ENCODE measurements around the gene USP24.
"Not testable (repeated sequence)": the region's sequence is repeated elsewhere in the genome, so short reads cannot be mapped to it uniquely, and the experiment has no call there.

USP24 gene

GRCh38 chr1:55134152-55134808 is 80.9 kb downstream of the USP24 start:
- DNase-seq: no peak
- intact Hi-C loops (cut with DNase I): no loop called here

- no peak for DNase-seq
- intact Hi-C loops (cut with DNase I): no loop called here
Measured at GRCh38 chr1:55131801-55132200, 83.4 kb downstream of the USP24 start.

DNA sequence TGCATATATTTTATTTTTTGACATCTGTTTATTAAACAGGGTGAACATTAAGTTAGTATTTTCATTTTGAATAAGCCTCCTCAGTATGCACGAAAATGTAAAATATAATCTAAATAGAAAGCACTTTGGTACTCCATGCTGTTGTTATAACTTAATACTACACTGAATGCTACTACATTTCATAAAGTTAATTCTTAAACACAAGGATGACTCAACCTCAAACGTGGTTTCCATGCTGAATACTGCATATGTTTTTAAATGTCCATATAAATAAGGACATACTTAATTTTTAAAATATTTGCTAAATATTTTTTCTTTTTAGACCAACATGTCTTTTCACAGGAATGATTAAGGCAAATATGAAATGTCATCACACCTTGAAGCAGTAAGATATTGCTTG is 83.9 kb downstream of the USP24 start:
- intact Hi-C loops (cut with DNase I): no loop called here
- DNase-seq: no peak

DNA sequence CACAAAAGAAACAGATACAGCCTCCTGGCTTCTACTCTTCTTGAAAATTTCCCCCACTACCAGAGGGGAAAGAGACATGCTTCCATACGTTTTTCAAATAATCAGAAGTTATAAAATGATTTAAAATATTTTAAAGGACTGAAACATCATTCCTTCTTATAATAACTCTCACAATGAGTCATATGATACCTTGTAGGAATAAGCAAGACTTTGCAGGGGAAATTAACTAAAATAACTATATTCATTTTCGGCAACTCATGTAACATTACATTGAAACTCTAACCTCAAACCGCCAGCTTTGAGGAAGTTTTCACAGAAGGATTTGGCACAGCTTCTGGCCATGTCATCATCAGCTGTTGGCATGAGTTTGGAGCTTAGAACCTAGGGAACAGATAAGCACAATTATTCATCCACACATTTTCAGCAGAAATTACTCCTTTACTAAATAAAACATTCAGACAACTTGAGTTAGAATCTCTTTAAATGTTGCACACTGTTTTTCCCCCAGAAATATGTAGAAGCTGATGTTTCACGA is 85.9 kb downstream of the USP24 start:
- no peak for DNase-seq
- intact Hi-C loops (cut with DNase I): no loop called here

DNA sequence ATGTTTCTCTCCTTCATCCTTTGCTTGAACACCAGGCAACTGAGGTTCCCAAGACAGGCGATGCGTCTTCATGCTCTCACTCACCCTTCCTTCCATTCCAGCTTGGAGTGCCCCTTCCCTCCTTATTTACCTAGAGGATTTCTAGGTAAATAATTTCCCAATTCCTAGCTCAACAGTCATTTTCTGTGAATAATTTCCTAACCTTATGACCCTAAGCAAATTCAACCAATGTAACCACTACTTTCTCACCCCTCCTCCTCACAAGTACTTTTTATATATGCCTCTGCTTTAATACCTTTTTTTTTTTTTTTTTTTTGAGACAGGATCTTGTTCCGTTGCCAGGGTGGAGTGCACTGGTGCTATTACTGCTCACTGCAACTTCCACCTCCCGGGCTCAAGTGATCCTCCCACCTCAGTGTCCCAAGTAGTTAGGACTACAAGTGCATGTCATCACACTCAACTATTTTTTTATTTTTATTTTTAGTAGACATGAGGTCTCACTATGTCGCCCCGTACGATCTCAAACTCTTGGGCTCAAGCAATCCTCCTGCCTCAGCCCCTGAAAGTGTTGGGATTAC is 86.7 kb downstream of the USP24 start:
- intact Hi-C loops (cut with DNase I): no loop called here
- DNase-seq: no peak

DNA sequence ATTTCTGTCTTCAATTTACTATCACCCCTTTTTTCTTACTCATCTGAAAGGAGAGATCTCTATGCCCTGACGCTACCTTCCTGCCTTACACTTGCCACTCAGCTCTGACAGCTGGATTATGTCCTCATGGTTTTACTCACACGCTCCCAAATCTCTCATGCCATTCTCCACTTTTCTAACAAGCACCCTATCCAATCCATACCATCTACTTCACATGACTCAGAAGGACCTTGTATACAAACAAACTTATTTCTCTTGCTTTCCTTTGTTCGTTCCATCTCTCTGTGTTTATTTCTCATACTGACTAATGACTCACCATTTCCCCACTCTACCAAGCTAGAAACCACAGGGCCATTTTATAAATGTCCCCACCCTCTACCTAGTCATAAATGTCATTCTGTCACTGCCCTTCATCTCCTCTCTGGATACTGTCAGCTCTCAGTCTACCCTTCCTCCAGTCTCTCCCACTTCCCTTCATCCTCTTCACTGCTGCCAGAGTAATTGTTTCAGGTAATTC is 87.3 kb downstream of the USP24 start:
- DNase-seq: no peak
- intact Hi-C loops (cut with DNase I): no loop called here

DNA sequence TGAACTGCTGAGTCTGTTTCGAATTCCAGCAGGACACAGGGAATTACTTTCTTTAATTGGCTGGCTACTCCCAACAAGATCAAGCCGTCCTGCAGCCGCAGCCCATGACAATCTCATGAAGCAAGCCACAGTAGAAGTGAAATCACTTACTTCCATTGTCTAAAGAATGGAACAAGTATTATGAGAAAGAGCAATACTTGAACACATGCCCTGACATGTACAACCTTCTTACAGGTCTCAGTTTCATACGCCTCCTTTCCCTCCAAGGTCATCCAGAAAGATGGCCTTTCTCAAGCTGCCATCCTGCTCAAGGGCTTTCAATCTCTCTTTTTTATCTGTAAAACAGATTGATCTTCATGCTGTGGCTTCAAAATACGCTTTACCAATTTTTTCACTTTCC is 90.7 kb downstream of the USP24 start:
- intact Hi-C loops (cut with DNase I): no loop called here
- DNase-seq: no peak

DNA sequence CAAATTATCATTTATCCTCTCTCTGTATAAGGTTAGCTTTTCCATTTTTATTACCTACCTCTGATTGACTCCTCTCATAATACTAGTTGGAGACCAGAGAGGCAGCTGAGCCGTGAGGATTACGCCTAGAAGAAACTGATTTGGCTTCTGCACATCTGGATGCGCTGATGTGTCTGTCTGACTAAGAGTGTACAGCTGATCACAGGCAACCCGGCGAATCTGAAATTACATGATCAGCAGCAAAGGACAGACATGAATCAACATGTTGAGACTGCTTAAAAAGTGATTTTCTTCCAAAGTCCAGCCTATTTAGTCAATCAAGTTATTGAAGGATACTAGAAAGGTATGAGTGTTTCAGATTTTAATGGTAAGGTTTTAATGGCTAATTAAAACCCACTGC is 94.6 kb downstream of the USP24 start:
- DNase-seq: no peak
- intact Hi-C loops (cut with DNase I): no loop called here

- intact Hi-C loops (cut with DNase I): no loop called here
- no peak for DNase-seq
Measured at GRCh38 chr1:55118651-55119329, 96.4 kb downstream of the USP24 start.

GRCh38 chr1:55117941-55118340 is 97.2 kb downstream of the USP24 start:
- no peak for DNase-seq
- intact Hi-C loops (cut with DNase I): no loop called here

DNA sequence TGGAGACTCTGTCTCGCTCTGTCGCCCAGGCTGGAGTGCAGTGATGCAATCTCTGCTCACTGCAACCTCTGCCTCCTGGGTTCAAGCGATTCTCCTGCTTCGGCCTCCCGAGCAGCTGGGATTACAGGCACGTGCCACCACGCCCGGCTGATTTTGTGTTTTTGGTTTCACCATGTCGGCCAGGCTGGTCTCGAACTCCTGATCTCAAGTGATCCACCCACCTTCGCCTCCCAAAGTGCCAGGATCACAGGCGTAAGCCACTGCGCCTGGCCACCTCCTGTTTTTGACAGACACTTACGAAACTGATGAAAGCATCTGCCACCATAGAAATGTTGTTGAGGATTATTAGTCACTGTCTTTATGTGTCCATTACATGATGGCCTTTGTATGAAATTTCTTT is 106.2 kb downstream of the USP24 start:
- intact Hi-C loops (cut with DNase I): not testable (repeated sequence)
- DNase-seq: peak in 1 of 10 donors; percentile 68

GRCh38 chr1:55107101-55107500 is 108.1 kb downstream of the USP24 start:
- intact Hi-C loops (cut with DNase I): no loop called here
- no peak for DNase-seq

DNA sequence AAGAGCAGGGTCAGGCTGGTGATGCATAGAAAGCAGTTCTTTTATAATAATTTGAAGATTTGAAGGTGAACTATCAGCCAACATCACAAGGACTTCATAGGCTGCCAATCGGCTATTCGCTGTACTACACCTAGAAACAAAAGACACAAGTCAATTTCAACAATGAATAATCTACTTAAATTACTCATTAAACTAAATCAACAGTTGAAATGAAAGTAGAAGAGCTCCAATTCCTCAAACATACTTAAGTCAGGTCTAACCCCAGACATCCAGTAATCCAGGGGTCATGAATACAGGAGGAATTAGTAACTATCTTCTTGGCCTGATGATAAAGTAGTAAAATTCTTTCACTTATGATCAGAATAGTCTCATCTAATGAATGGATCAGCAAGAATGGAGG is 111.3 kb downstream of the USP24 start:
- no peak for DNase-seq
- intact Hi-C loops (cut with DNase I): no loop called here

- DNase-seq: no peak
- intact Hi-C loops (cut with DNase I): no loop called here
Measured at GRCh38 chr1:55095095-55095494, 120.1 kb downstream of the USP24 start.

GRCh38 chr1:55092475-55092874 is 122.7 kb downstream of the USP24 start:
- intact Hi-C loops (cut with DNase I): no loop called here
- DNase-seq: no peak

GRCh38 chr1:55089683-55090082 is 125.5 kb downstream of the USP24 start:
- intact Hi-C loops (cut with DNase I): no loop called here
- no peak for DNase-seq

GRCh38 chr1:55088413-55088812 is 126.8 kb downstream of the USP24 start:
- intact Hi-C loops (cut with DNase I): no loop called here
- DNase-seq: no peak

DNA sequence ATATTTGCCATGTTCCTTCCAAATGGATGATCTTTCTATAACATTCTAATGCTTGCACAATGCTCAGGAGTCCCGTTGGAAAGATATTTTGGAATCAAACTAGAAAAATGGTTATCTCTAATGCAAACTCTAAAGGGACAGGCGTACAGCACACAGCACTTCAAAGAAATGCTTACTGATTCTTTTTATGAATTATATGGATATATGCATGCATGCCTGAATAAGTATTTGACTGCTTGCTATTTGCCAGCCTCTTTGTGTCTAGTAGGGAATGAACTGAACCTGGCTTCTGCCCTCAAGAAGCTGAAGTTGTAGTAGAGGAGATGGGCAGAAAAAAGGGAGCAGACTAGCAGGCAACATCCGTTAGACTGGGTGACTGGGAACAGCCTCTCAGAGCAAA is 127.7 kb downstream of the USP24 start:
- no peak for DNase-seq
- intact Hi-C loops (cut with DNase I): no loop called here

DNA sequence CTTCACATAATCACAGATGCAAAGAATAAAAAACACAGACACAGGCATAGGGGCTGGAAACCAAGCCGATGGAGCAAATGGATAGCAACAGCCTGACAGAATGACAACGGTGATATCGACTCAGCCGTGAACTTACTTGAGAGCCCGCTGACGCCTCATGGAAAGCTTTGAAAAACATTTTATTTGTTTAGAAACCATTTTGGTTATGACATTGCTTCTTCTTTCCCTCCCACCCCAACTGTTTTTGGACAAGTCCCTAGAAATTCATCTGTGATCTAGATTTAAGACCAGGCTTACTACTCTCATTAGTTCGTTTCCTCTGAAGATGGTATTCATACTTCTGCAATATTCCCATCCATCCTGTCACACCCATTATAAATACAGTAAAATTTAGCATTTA is 130.9 kb downstream of the USP24 start:
- intact Hi-C loops (cut with DNase I): no loop called here

GRCh38 chr1:55081905-55082296 is 133.3 kb downstream of the USP24 start:
- DNase-seq: no peak
- intact Hi-C loops (cut with DNase I): no loop called here

More for the DNA sequence above, 130.9 kb downstream of the USP24 start:
- no peak for DNase-seq

DNA sequence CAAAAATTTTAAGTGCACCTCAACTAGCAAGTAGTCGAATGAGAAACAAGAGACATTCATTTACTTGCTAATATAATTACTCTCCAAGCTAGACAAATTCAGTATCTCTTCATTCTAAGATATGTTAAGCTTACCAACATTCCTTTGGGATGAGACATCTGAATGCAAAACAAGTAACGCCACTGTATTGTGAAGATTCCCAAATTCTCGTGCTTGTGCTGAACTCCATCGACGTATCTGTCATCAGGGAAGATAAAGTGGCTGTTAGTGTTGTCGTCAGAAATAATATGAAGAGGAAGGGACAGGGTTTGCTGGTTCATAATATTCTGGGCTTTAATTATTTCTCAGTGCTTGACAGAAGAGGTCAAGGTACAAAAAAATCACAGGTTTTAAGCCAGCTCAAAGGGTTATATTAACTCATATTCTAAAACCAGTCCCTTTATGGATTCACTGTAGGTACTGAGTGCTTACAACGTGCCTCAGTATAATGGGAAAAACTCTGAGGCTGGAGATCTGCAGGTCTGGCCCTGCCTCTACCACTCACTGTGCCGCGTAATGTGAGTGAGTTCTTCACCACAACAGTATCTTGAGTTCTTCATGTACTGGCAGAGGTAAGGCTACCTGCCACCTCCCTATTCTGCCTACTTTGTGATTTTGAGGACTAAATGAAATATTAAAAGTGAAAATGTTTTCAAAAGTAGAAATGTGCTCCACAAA is 133.8 kb downstream of the USP24 start:
- DNase-seq: no peak
- intact Hi-C loops (cut with DNase I): no loop called here

All from posterior cingulate gyrus (tissue), 11 donors.